Transverse colon (tissue), 3 donors: ENCODE data around the gene COL11A2.

Source experiments
- POLR2A ChIP-seq: fragments of 450-650 bp; IDR thresholded peaks from one replicate; pipeline ENCODE4 v1.6.1; 2016; ENCODE audit warnings: antibody characterized with exemption, mild to moderate bottlenecking, moderate library complexity
- TF ChIP-seq, protein P1 (sequence below), 5 experiments: fragments of 200-600 bp in 3 of 5; fragments of 450-650 bp in 2 of 5; sonication (generic) in 3 of 5; IDR thresholded peaks; 1 replicate in 2 of 5; 2 replicates in 3 of 5; pipeline ENCODE4 v1.5.1; 2016 to 2017; ENCODE audit warnings: antibody characterized with exemption in 5 of 5, inconsistent platforms in 3 of 5, mild to moderate bottlenecking in 2 of 5, moderate library complexity in 1 of 5

DNA sequence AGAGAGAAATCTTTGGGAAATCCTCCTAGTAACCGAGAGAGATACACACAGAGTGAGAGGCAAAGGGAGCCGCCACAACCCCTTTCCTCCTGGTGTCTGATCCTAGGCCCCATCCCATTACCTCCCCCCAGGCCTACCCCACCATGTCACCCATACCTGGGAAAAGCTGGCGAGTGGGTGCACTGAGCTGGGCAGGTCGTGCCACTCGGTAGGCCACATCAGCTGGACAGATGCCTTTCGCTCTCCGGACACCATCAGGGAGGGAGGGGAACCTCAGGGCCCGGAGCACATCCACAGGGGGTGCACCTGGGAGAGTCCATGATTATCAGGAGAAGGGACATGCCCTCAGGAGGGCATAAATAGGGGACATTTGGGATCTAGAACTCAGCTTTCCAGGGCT is 3.1 kb downstream of the COL11A2 start:
- TF ChIP-seq, protein P1, sequence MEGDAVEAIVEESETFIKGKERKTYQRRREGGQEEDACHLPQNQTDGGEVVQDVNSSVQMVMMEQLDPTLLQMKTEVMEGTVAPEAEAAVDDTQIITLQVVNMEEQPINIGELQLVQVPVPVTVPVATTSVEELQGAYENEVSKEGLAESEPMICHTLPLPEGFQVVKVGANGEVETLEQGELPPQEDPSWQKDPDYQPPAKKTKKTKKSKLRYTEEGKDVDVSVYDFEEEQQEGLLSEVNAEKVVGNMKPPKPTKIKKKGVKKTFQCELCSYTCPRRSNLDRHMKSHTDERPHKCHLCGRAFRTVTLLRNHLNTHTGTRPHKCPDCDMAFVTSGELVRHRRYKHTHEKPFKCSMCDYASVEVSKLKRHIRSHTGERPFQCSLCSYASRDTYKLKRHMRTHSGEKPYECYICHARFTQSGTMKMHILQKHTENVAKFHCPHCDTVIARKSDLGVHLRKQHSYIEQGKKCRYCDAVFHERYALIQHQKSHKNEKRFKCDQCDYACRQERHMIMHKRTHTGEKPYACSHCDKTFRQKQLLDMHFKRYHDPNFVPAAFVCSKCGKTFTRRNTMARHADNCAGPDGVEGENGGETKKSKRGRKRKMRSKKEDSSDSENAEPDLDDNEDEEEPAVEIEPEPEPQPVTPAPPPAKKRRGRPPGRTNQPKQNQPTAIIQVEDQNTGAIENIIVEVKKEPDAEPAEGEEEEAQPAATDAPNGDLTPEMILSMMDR (IDR thresholded peaks at IDR 0.05) = no peak
- no peak for TF ChIP-seq POLR2A
